GM18511 (cell line): ENCODE data around the gene IFI27L2.

Source experiments
- ATAC-seq: cut with Tn5 transposase; IDR thresholded peaks from one replicate; pipeline ENCODE4 v1.9.1; 2021; ENCODE audit warnings: mild to moderate bottlenecking, moderate library complexity; ENCODE audit not compliant: unreplicated experiment

Gene IFI27L2

GRCh38 chr14:94103554-94104150 lies 25.8 kb downstream of the IFI27L2 start:
- ATAC-seq, result no peak

- no peak for ATAC-seq
Measured at GRCh38 chr14:94102768-94103482, 26.5 kb downstream of the IFI27L2 start.

- no peak for ATAC-seq
Measured at GRCh38 chr14:94101748-94102147, 27.7 kb downstream of the IFI27L2 start.

GRCh38 chr14:94100847-94101246 lies 28.6 kb downstream of the IFI27L2 start:
- no peak for ATAC-seq

GRCh38 chr14:94099006-94099405 lies 30.4 kb downstream of the IFI27L2 start:
- ATAC-seq, result no peak

- no peak for ATAC-seq
Measured at GRCh38 chr14:94098326-94098992, 30.9 kb downstream of the IFI27L2 start.

GRCh38 chr14:94097091-94097490 lies 32.3 kb downstream of the IFI27L2 start:
- ATAC-seq, result no peak

GRCh38 chr14:94093418-94093817 lies 36.0 kb downstream of the IFI27L2 start:
- no peak for ATAC-seq

GRCh38 chr14:94089479-94089878 lies 39.9 kb downstream of the IFI27L2 start:
- no peak for ATAC-seq

GRCh38 chr14:94088516-94088915 lies 40.9 kb downstream of the IFI27L2 start:
- no peak for ATAC-seq

GRCh38 chr14:94087891-94088290 lies 41.5 kb downstream of the IFI27L2 start:
- ATAC-seq, result no peak

- peak; percentile 38 for ATAC-seq
Measured at GRCh38 chr14:94081386-94081820, 48.0 kb downstream of the IFI27L2 start.

- ATAC-seq, result peak; percentile 97
Measured at GRCh38 chr14:94080621-94081385, 48.6 kb downstream of the IFI27L2 start, which contains the start of the genes DDX24 and IFI27L1. Gene DDX24 (minus strand): TSS chr14:94081202. CDS start chr14:94079742, 1,460 bp downstream. Gene IFI27L1 (plus strand): TSS chr14:94081310. CDS start chr14:94096938, 15,628 bp downstream.

GRCh38 chr14:94079891-94080620 lies 49.3 kb downstream of the IFI27L2 start:
- ATAC-seq, result no peak

GRCh38 chr14:94077823-94078222 lies 51.6 kb downstream of the IFI27L2 start:
- no peak for ATAC-seq
